Smooth muscle cell (in vitro differentiated cells): Measurements from ENCODE around the gene RGS12. TPM values are rescaled to one million over a fixed set of nuclear protein-coding genes. Genes with fewer than 3 reads are reported as not detected.

Experiments used
- DNase-seq: peaks from one replicate; lab custom pipeline; 2025; ENCODE audit not compliant: unreplicated experiment; lab: John Stamatoyannopoulos, UW
- H2AFZ ChIP-seq: fragments of 200-600 bp; sonication (generic); 2 replicates; pipeline ENCODE4 v1.6.0; 2016; ENCODE audit warnings: antibody characterized with exemption, low read depth, mild to moderate bottlenecking
- H3F3A ChIP-seq: fragments of 200-600 bp; sonication (generic); 2 replicates; pipeline ENCODE4 v1.6.0; 2017; ENCODE audit warnings: antibody characterized with exemption, low read depth
- H3K27ac ChIP-seq: fragments of 200-600 bp; sonication (generic); 2 replicates; pipeline ENCODE4 v1.5.1; 2016; ENCODE audit warnings: low read depth, mild to moderate bottlenecking
- H3K27me3 ChIP-seq: fragments of 200-600 bp; sonication (generic); 2 replicates; pipeline ENCODE4 v1.6.1; 2016; ENCODE audit warnings: low read depth, mild to moderate bottlenecking
- H3K36me3 ChIP-seq: fragments of 200-600 bp; sonication (generic); 2 replicates; pipeline ENCODE4 v1.5.1; 2016; ENCODE audit warnings: low read depth
- H3K4me1 ChIP-seq: fragments of 200-600 bp; sonication (generic); 2 replicates; pipeline ENCODE4 v1.5.1; 2016; ENCODE audit warnings: low read depth
- H3K4me2 ChIP-seq: fragments of 200-600 bp; sonication (generic); 2 replicates; pipeline ENCODE4 v1.6.0; 2016; ENCODE audit warnings: mild to moderate bottlenecking
- H3K4me3 ChIP-seq: fragments of 200-600 bp; sonication (generic); 2 replicates; pipeline ENCODE4 v1.5.1; 2016; ENCODE audit warnings: mild to moderate bottlenecking
- H3K79me2 ChIP-seq: fragments of 200-600 bp; sonication (generic); 2 replicates; pipeline ENCODE4 v1.6.0; 2016; ENCODE audit warnings: low read depth, mild to moderate bottlenecking
- H3K9ac ChIP-seq: fragments of 200-600 bp; sonication (generic); 2 replicates; pipeline ENCODE4 v1.6.0; 2016; ENCODE audit warnings: low read depth
- H3K9me3 ChIP-seq: fragments of 200-600 bp; sonication (generic); replicated peaks from 2 replicates; pipeline ENCODE4 v1.5.1; 2016; ENCODE audit warnings: low read depth
- H4K20me1 ChIP-seq: fragments of 200-600 bp; sonication (generic); 2 replicates; pipeline ENCODE4 v1.6.0; 2016; ENCODE audit warnings: low read depth
- CTCF ChIP-seq: fragments of 200-600 bp; sonication (generic); IDR thresholded peaks from 2 replicates; pipeline ENCODE4 v1.5.1; 2017; ENCODE audit warnings: borderline replicate concordance, mild to moderate bottlenecking, antibody characterized with exemption; ENCODE audit not compliant: insufficient read depth, poor library complexity, severe bottlenecking
- WGBS: methylation state at CpG from one replicate; pipeline ENCODE4 v1.1.7; 2016; ENCODE audit warnings: low lambda C conversion rate; 5-methylcytosine and 5-hydroxymethylcytosine counted together
- polyA plus RNA-seq: library from polyadenylated mRNA; unstranded; fragments of >200 nt; fragmentation: Nextera tagmentation; extraction: Ambion mirVana; gene quantifications from 2 replicates; pipeline ENCODE4 v1.2.1, GENCODE V29; 2016
- total RNA-seq: library from RNA; depleted of rRNA; stranded (reverse); fragments of >200 nt; gene quantifications from 2 replicates; pipeline ENCODE4 v1.2.3, GENCODE V29; 2014

The RGS12 gene
- total and polyA plus RNA-seq, 2 experiments from 2014 or later, result 20.5 to 28.5 TPM

- no peaks in the 10 kb centered on the region for H3F3A ChIP-seq
- no peak overlapping the region for H3K4me2 ChIP-seq
- H3K9me3 ChIP-seq, result no peaks in the 10 kb centered on the region
- TF ChIP-seq CTCF, result no peak
- 95% methylated on average over 10 of the region's 10 CpGs for WGBS
- H3K27ac ChIP-seq, result no peak overlapping the region
- H3K9ac ChIP-seq, result no peak overlapping the region
- H3K36me3 ChIP-seq, result no peaks in the 10 kb centered on the region
- H3K27me3 ChIP-seq, result no peaks in the 10 kb centered on the region
- no peak overlapping the region for H2AFZ ChIP-seq
- no peak for DNase-seq
- H4K20me1 ChIP-seq, result peaks cover 95% of the 10 kb centered on the region
- H3K79me2 ChIP-seq, result peaks cover 10% of the 10 kb centered on the region
- no peak overlapping the region for H3K4me3 ChIP-seq
- no peaks in the 10 kb centered on the region for H3K4me1 ChIP-seq
These were observed 42.6 kb downstream of the RGS12 start for GRCh38 chr4:3335385-3335784.

GRCh38 chr4:3335982-3336381 lies 43.2 kb downstream of the RGS12 start:
- 94% methylated on average over 7 of the region's 7 CpGs for WGBS
- Histone ChIP-seq H3K9me3 (no peaks in the 10 kb centered on the region), H3F3A (no peaks in the 10 kb centered on the region), H3K79me2 (peaks cover 10% of the 10 kb centered on the region), H4K20me1 (peaks cover 95% of the 10 kb centered on the region), H2AFZ (no peak overlapping the region), H3K27ac (no peak overlapping the region), H3K4me2 (no peak overlapping the region), H3K27me3 (no peaks in the 10 kb centered on the region), H3K36me3 (no peaks in the 10 kb centered on the region), H3K9ac (no peak overlapping the region), H3K4me3 (no peak overlapping the region), H3K4me1 (no peaks in the 10 kb centered on the region)
- no peak for TF ChIP-seq CTCF
- DNase-seq, result no peak

DNA sequence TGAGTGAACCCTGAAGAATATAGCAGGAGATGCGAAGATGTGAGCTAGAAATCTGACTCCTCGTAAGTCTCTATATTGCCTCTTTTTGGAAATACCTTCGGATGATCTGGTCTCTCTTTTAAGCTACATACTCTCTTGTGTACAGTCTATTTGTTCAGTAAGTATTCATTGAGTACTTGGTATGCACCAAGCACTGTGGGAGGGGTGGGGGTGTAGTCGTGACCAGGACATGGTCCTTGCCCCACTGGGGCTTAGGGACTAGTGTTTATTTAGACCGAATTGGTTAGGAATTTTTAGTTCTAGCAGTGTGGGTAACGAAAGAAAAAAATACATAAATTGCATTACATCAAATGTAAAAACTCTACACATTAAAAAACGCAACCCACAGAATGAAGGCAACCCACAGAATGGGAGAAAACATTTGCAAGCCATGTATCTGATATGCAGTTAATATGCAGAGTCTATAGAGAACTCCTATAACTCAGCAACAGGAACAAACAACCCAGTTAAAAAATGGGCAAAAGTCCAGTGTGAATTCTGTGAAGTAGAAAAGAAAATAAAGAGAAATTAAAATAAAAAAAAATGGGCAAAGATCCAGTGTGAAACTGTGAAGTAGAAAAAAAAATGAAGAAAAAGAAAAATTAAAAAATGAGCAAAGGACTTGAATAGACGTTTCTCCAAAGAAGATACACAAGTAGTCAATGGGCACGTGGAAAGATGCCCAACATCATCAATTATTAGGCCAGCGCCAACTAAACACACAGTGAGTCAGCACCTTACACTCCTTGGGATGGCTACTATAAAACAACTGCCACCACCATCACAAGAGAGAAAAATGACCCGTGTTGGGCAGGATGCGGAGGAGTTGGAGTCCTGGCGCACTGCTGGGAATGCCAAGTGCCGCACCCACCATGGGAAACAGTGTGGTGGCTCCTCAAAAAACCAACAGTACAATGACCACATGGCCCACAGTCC lies 43.8 kb downstream of the RGS12 start:
- Histone ChIP-seq H3K27me3 (no peaks in the 10 kb centered on the region), H3K27ac (no peak overlapping the region), H3F3A (no peaks in the 10 kb centered on the region), H3K9me3 (no peaks in the 10 kb centered on the region), H4K20me1 (peaks cover 91% of the 10 kb centered on the region), H3K79me2 (peaks cover 10% of the 10 kb centered on the region), H3K9ac (no peak overlapping the region), H3K36me3 (no peaks in the 10 kb centered on the region), H3K4me3 (no peak overlapping the region), H2AFZ (no peak overlapping the region), H3K4me2 (no peak overlapping the region), H3K4me1 (no peaks in the 10 kb centered on the region)
- TF ChIP-seq CTCF, result no peak
- 98% methylated on average over 14 of the region's 14 CpGs for WGBS
- no peak for DNase-seq
